GM12878 (cell line): ENCODE results near the gene TERB1. TPM values are rescaled to one million over a fixed set of nuclear protein-coding genes. Genes with fewer than 3 reads are reported as not detected.

Experiments used
- ATAC-seq: fragments of 200-7000 bp; cut with Tn5 transposase; 3 replicates; pipeline ENCODE4 v1.9.1; 2020; ENCODE audit warnings: mild to moderate bottlenecking, moderate library complexity
- BruUV-seq: library from RNA; stranded (reverse); fragments of 400-500 nt; replicated peaks from 2 replicates; lab custom pipeline; 2021; lab: Mats Ljungman, UMichigan
- CTCF ChIA-PET: fragments of 300-600 bp; sonication (Branson Sonifier 250); formaldehyde crosslinking; extraction: SDS; loops from one replicate; lab custom pipeline; 2021; ENCODE audit warnings: inconsistent platforms; lab: Yijun Ruan, JAX
- POLR2A ChIA-PET: fragments of 350-600 bp; formaldehyde crosslinking; extraction: SDS; loops from one replicate; lab custom pipeline; 2021; ENCODE audit warnings: inconsistent platforms; lab: Charles Lee
- RAD21 ChIA-PET: fragments of 300-600 bp; sonication (Branson Sonifier 250); formaldehyde crosslinking; loops from one replicate; lab custom pipeline; 2023; ENCODE audit warnings: antibody characterized with exemption; ENCODE audit not compliant: unreplicated experiment; lab: Charles Lee
- SMC1A ChIA-PET: fragments of 300-600 bp; sonication (Branson Sonifier 250); formaldehyde crosslinking; loops from one replicate; lab custom pipeline; 2023; ENCODE audit not compliant: unreplicated experiment, uncharacterized antibody; lab: Charles Lee
- DNase-seq: peaks from one replicate; pipeline ENCODE4 v3.0.0-alpha.2; 2011; ENCODE audit warnings: low read depth, low spot score
- FAIRE-seq: peaks from 3 replicates; lab custom pipeline; 2011; peaks lifted over from hg19 to GRCh38; lab: Jason Lieb, UNC
- H2AFZ ChIP-seq: 2 replicates; pipeline ENCODE4 v1.6.0; 2011; ENCODE audit warnings: low read depth, low read length, control low read depth; ENCODE audit not compliant: control insufficient read depth
- H3K27ac ChIP-seq: 2 replicates; pipeline ENCODE4 v1.5.1; 2011; ENCODE audit warnings: control low read depth; ENCODE audit not compliant: control insufficient read depth, insufficient read depth
- H3K27me3 ChIP-seq, 2 experiments: replicated peaks in 1 of 2; 2 replicates each; pipeline versions ENCODE4 v1.6.0 to v1.6.1; 2011; ENCODE audit warnings: low read length in 1 of 2; ENCODE audit not compliant: control insufficient read depth in 2 of 2, insufficient read depth in 2 of 2
- H3K36me3 ChIP-seq, 2 experiments: 2 replicates each; pipeline ENCODE4 v1.5.1; 2011; ENCODE audit warnings: low read length in 1 of 2; ENCODE audit not compliant: control insufficient read depth in 2 of 2, insufficient read depth in 2 of 2
- H3K4me1 ChIP-seq: 2 replicates; pipeline ENCODE4 v1.6.1; 2011; ENCODE audit warnings: mild to moderate bottlenecking, low read length, moderate library complexity, mixed read lengths; ENCODE audit not compliant: control insufficient read depth, insufficient read depth
- H3K4me2 ChIP-seq: 2 replicates; pipeline ENCODE4 v1.6.0; 2011; ENCODE audit warnings: control low read depth; ENCODE audit not compliant: control insufficient read depth, insufficient read depth
- H3K4me3 ChIP-seq: fragments of 200-600 bp; sonication (generic); 2 replicates; pipeline ENCODE4 v1.5.1; 2016
- H3K79me2 ChIP-seq: 2 replicates; pipeline ENCODE4 v1.6.0; 2011; ENCODE audit warnings: low read length; ENCODE audit not compliant: control insufficient read depth, insufficient read depth
- H3K9ac ChIP-seq: 2 replicates; pipeline ENCODE4 v1.8.0; 2011; ENCODE audit warnings: low read length, control low read depth, mixed read lengths; ENCODE audit not compliant: control insufficient read depth, insufficient read depth
- H3K9me3 ChIP-seq: replicated peaks from 3 replicates; pipeline ENCODE4 v1.5.1; 2011; ENCODE audit warnings: mild to moderate bottlenecking, low read length; ENCODE audit not compliant: control insufficient read depth, insufficient read depth
- H4K20me1 ChIP-seq: 2 replicates; pipeline ENCODE4 v1.6.0; 2011; ENCODE audit not compliant: control insufficient read depth, insufficient read depth
- BACH1 ChIP-seq: fragments of 450-650 bp; IDR thresholded peaks from 2 replicates; pipeline ENCODE4 v1.6.1; 2017; ENCODE audit warnings: mild to moderate bottlenecking, borderline replicate concordance
- BCL11A ChIP-seq: IDR thresholded peaks from 2 replicates; pipeline ENCODE4 v1.6.1; 2011; ENCODE audit warnings: low read depth, low read length
- CEBPZ ChIP-seq: fragments of 150-350 bp; IDR thresholded peaks from 2 replicates; pipeline ENCODE4 v1.6.1; 2016; ENCODE audit warnings: low read depth, low read length
- CHD2 ChIP-seq: IDR thresholded peaks from 2 replicates; pipeline ENCODE4 v1.6.1; 2011; ENCODE audit warnings: low read depth, low read length, improper control_type of control experiment, borderline replicate concordance
- CHD4 ChIP-seq: fragments of 200-600 bp; sonication (generic); IDR thresholded peaks from 2 replicates; pipeline ENCODE4 v1.6.1; 2016; ENCODE audit warnings: mild to moderate bottlenecking
- CREB1 ChIP-seq: IDR thresholded peaks from 2 replicates; pipeline ENCODE4 v1.6.1; 2012; ENCODE audit warnings: low read depth, mild to moderate bottlenecking, inconsistent platforms
- CREM ChIP-seq: IDR thresholded peaks from 2 replicates; pipeline ENCODE4 v1.6.1; 2014; ENCODE audit warnings: antibody characterized with exemption, low read depth
- DPF2 ChIP-seq: fragments of 450-650 bp; IDR thresholded peaks from 2 replicates; pipeline ENCODE4 v1.6.1; 2017; ENCODE audit warnings: mild to moderate bottlenecking
- EED ChIP-seq: sonication (generic); IDR thresholded peaks from 2 replicates; pipeline ENCODE4 v1.6.1; 2016; ENCODE audit warnings: antibody characterized with exemption, low read depth
- HDAC2 ChIP-seq: fragments of 200-600 bp; sonication (generic); IDR thresholded peaks from 2 replicates; pipeline ENCODE4 v1.6.1; 2017
- MEF2A ChIP-seq: IDR thresholded peaks from 2 replicates; pipeline ENCODE4 v1.6.1; 2011; ENCODE audit warnings: low read depth, mild to moderate bottlenecking, low read length, moderate library complexity; ENCODE audit not compliant: insufficient read depth
- MYC ChIP-seq: IDR thresholded peaks from 2 replicates; pipeline ENCODE4 v1.6.1; 2011; ENCODE audit warnings: mild to moderate bottlenecking, low read length, moderate library complexity, inconsistent platforms; ENCODE audit not compliant: insufficient read depth, insufficient replicate concordance, insufficient read length, severe bottlenecking
- NR2F1 ChIP-seq: fragments of 450-650 bp; conservative IDR thresholded peaks from 2 replicates; pipeline ENCODE4 v1.6.1; 2017; ENCODE audit warnings: mild to moderate bottlenecking
- RAD21 ChIP-seq: IDR thresholded peaks from 2 replicates; pipeline ENCODE4 v1.6.1; 2011; ENCODE audit warnings: mild to moderate bottlenecking, low read depth, low read length, moderate library complexity; ENCODE audit not compliant: insufficient read depth
- REST ChIP-seq: IDR thresholded peaks from 2 replicates; pipeline ENCODE4 v1.6.1; 2012; ENCODE audit warnings: mild to moderate bottlenecking, low read depth, low read length
- SIN3A ChIP-seq: IDR thresholded peaks from 2 replicates; pipeline ENCODE4 v1.6.1; 2012; ENCODE audit warnings: low read depth, low read length, improper control_type of control experiment
- SIX5 ChIP-seq: IDR thresholded peaks from 2 replicates; pipeline ENCODE4 v1.6.1; 2011; ENCODE audit warnings: mild to moderate bottlenecking, low read depth, low read length, moderate library complexity; ENCODE audit not compliant: severe bottlenecking
- SMAD5 ChIP-seq: IDR thresholded peaks from 2 replicates; pipeline ENCODE4 v1.6.1; 2016; ENCODE audit warnings: antibody characterized with exemption, low read depth
- TBL1XR1 ChIP-seq: IDR thresholded peaks from 2 replicates; pipeline ENCODE4 v1.6.1; 2012; ENCODE audit warnings: low read depth, low read length, improper control_type of control experiment
- WGBS: methylation state at CpG from one replicate; pipeline ENCODE4 v1.1.6; 2016; ENCODE audit warnings: low lambda C conversion rate; ENCODE audit not compliant: insufficient replicate concordance, insufficient coverage; ENCODE audit errors: missing lambda C conversion rate; 5-methylcytosine and 5-hydroxymethylcytosine counted together
- in situ Hi-C: fragments of 300-500 bp; cut with MboI; formaldehyde crosslinking; loops from 9 replicates; pipeline ENCODE4 v1.14.3; 2018; ENCODE audit warnings: mixed read lengths
- intact Hi-C: fragments of 100-400 bp; cut with micrococcal nuclease; formaldehyde crosslinking; loops from one replicate; pipeline ENCODE4 v1.14.2; 2022; ENCODE audit not compliant: unreplicated experiment
- polyA plus RNA-seq, 11 experiments: library from polyadenylated mRNA; depleted of rRNA in 4 of 11; unstranded in 6 of 11; stranded (reverse) in 5 of 11; fragments of >200 nt; fragmentation: Nextera tagmentation in 4 of 11; fragmentation: Illumina TruSeq in 1 of 11; extraction: Ambion mirVana in 4 of 11; extraction: Trizol in 1 of 11; gene quantifications; 1 replicate in 1 of 11; 2 replicates in 10 of 11; pipeline versions ENCODE4 v1.2.1 to v1.2.3, GENCODE V29; 2011 to 2016; ENCODE audit warnings: inconsistent platforms in 2 of 11, missing spikeins in 2 of 11, low read depth in 1 of 11
- total RNA-seq, 4 experiments: library from RNA; depleted of rRNA in 3 of 4; stranded (reverse); fragments of >200 nt in 3 of 4; fragmentation: Illumina TruSeq in 1 of 4; extraction: Trizol in 1 of 4; gene quantifications; 2 replicates each; pipeline versions ENCODE4 v1.2.1 to v1.2.3, GENCODE V29; 2013 to 2021

TERB1 gene
- total and polyA plus RNA-seq, 10 of the 15 experiments (the other 5 are each of a cell fraction or from before 2014, with no cell fraction given) = 0.03 to 0.10 (median 0.06) TPM; not detected in 7

GRCh38 chr16:66740533-66740932 is 60.9 kb downstream of the TERB1 start:
- DNase-seq (no peak), ATAC-seq (peak; percentile 18; the same call in 2 of the 3 replicates), FAIRE-seq (peak; percentile 31)
- no peak overlapping the region for H3K9ac ChIP-seq
- no peak overlapping the region for H3K4me2 ChIP-seq
- ChIA-PET CTCF (interaction anchor here (0.6 to 8.5 kb wide), 29 partner anchors 8 to 334 kb away, joined by 3 to 76 read pairs (median 4); partner anchors contain the start of genes DYNC1LI2, NAE1 and PDP2), RAD21 (interaction anchor here (0.7 to 1.2 kb wide), 4 partner anchors 11 to 334 kb away, joined by 3 read pairs; no protein-coding TSS in a partner anchor), SMC1A (interaction anchor here (1.1 to 1.7 kb wide), 5 partner anchors 10 to 334 kb away, joined by 3 to 11 read pairs (median 4); no protein-coding TSS in a partner anchor), POLR2A (interaction anchor here (1.4 kb wide), 1 partner anchor 11 kb away, joined by 5 read pairs; the partner anchor contains the start of gene DYNC1LI2)
- H3K27me3 ChIP-seq = no peaks in the 10 kb centered on the region
- no peak overlapping the region for H2AFZ ChIP-seq
- in situ Hi-C loops = no loop called here
- H4K20me1 ChIP-seq = no peaks in the 10 kb centered on the region
- peaks cover 3% of the 10 kb centered on the region; the same call in 1 of the 2 replicates for H3K79me2 ChIP-seq
- intact Hi-C loops = loop anchor here (1.0 kb wide), 1 partner anchor 334 kb away; no protein-coding TSS in a partner anchor
- no peaks in the 10 kb centered on the region for H3K4me1 ChIP-seq
- no peak overlapping the region for H3K4me3 ChIP-seq
- peaks cover 16 to 31% of the 10 kb centered on the region in 2 experiments for H3K36me3 ChIP-seq
- 66% methylated on average over 2 of the region's 2 CpGs for WGBS
- H3K9me3 ChIP-seq = no peaks in the 10 kb centered on the region
- no TSS peak for BruUV-seq
- H3K27ac ChIP-seq = no peak overlapping the region
- TF ChIP-seq EED (no peak), RAD21 (no peak), MEF2A (no peak), MYC (no peak), SMAD5 (no peak), REST (no peak), CREM (no peak), SIN3A (no peak), CHD2 (no peak), CEBPZ (no peak), CREB1 (no peak), DPF2 (no peak), HDAC2 (no peak), SIX5 (no peak), TBL1XR1 (no peak), NR2F1 (no peak), CHD4 (no peak), BCL11A (no peak), BACH1 (no peak)
